Chondrocyte (in vitro differentiated cells): ENCODE measurements around the gene ACTR3C. TPM values are rescaled to one million over a fixed set of nuclear protein-coding genes. Genes with fewer than 3 reads are reported as not detected.
"Not testable (repeated sequence)": the region's sequence is repeated elsewhere in the genome, so short reads cannot be mapped to it uniquely, and the experiment has no call there.

Experiments used
- DNase-seq: peaks from one replicate; pipeline ENCODE4 v3.0.0; 2021; ENCODE audit warnings: mixed read lengths, low spot score
- H3K27ac Mint-ChIP-seq: one replicate; pipeline ENCODE4 v1.8.0; 2021; ENCODE audit warnings: mild to moderate bottlenecking, moderate library complexity, mixed read lengths; ENCODE audit not compliant: unreplicated experiment
- H3K27me3 Mint-ChIP-seq: 2 replicates; pipeline ENCODE4 v1.8.0; 2021; ENCODE audit warnings: low read depth, mixed read lengths
- H3K36me3 Mint-ChIP-seq: 2 replicates; pipeline ENCODE4 v1.8.0; 2021; ENCODE audit warnings: low read depth, mixed read lengths
- H3K4me1 Mint-ChIP-seq: 2 replicates; pipeline ENCODE4 v1.8.0; 2021; ENCODE audit warnings: low read depth, mild to moderate bottlenecking, mixed read lengths
- H3K4me3 Mint-ChIP-seq: one replicate; pipeline ENCODE4 v1.8.0; 2021; ENCODE audit warnings: mild to moderate bottlenecking, moderate library complexity, mixed read lengths; ENCODE audit not compliant: unreplicated experiment
- H3K9me3 Mint-ChIP-seq: 2 replicates; pipeline ENCODE4 v1.8.0; 2021; ENCODE audit warnings: low read depth, mixed read lengths
- total RNA-seq: library from RNA; stranded (reverse); gene quantifications from 3 replicates; pipeline ENCODE4 v1.2.1, GENCODE V29; 2021
- TF ChIP-seq, protein P1 (sequence below): fragments of 200-600 bp; sonication (generic); IDR thresholded peaks from 2 replicates; pipeline ENCODE4 v1.5.0; 2021; ENCODE audit warnings: antibody characterized with exemption, mild to moderate bottlenecking, moderate library complexity

Gene ACTR3C
- total RNA-seq, 1 donor from 2014 or later, result 0.25 TPM

DNA sequence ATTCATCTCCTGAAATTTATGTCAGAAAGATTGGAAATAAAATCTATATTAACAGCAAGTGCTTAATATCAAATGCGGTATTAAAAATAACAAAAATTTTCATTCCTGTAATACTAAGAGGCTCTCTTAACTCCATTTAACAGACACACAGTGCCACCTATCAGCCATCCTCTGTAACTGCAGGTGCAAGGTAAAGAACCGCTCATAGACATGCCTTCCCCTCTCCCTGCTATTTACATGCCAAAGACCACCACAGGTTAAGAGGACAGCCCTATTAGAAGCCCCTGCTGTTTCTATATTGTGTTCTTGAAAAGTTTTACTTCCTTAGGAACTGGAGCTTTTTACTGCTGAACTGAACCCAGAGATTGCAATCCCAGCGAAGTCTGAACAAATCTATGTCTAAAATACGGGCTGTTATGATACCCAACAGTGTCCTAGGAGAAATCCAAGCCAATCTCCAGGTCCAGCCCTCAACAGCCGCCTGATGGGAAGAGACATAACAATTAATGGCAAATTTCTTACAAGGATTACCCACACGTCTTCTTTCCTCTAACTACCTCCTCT, 47.1 kb downstream of the ACTR3C start:
- H3K27ac Mint-ChIP-seq, H3K36me3 Mint-ChIP-seq: not testable (repeated sequence)
- TF ChIP-seq, protein P1, sequence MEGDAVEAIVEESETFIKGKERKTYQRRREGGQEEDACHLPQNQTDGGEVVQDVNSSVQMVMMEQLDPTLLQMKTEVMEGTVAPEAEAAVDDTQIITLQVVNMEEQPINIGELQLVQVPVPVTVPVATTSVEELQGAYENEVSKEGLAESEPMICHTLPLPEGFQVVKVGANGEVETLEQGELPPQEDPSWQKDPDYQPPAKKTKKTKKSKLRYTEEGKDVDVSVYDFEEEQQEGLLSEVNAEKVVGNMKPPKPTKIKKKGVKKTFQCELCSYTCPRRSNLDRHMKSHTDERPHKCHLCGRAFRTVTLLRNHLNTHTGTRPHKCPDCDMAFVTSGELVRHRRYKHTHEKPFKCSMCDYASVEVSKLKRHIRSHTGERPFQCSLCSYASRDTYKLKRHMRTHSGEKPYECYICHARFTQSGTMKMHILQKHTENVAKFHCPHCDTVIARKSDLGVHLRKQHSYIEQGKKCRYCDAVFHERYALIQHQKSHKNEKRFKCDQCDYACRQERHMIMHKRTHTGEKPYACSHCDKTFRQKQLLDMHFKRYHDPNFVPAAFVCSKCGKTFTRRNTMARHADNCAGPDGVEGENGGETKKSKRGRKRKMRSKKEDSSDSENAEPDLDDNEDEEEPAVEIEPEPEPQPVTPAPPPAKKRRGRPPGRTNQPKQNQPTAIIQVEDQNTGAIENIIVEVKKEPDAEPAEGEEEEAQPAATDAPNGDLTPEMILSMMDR, result peak; percentile 85

DNA sequence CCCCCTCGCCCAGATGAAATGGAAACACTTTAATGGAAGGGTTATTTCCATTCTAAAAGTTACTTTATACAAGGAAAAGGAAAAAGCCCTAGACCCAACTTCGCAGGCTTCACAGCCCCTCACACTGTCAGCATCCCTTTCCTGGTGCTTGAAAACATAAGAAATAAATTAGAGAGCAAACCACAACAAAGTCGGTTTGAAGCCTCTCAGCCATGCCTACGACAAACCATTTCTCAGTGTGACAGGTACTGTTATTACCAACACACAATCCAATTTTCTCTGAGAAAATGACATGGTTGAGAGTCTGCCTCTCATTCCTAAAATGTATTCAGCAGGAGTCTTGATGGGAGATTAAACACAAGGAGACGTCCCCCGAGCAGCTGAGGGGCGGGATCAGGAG, 51.4 kb downstream of the ACTR3C start:
- not testable (repeated sequence) for H3K4me1 Mint-ChIP-seq, H3K9me3 Mint-ChIP-seq, H3K36me3 Mint-ChIP-seq, H3K27ac Mint-ChIP-seq, DNase-seq, H3K4me3 Mint-ChIP-seq
- H3K27me3 Mint-ChIP-seq, result peaks cover 11% of the 10 kb centered on the region

More for the DNA sequence above, 47.1 kb downstream of the ACTR3C start:
- H3K9me3 Mint-ChIP-seq, H3K4me1 Mint-ChIP-seq, DNase-seq, H3K4me3 Mint-ChIP-seq: not testable (repeated sequence)
- peaks cover 23% of the 10 kb centered on the region for H3K27me3 Mint-ChIP-seq

DNA sequence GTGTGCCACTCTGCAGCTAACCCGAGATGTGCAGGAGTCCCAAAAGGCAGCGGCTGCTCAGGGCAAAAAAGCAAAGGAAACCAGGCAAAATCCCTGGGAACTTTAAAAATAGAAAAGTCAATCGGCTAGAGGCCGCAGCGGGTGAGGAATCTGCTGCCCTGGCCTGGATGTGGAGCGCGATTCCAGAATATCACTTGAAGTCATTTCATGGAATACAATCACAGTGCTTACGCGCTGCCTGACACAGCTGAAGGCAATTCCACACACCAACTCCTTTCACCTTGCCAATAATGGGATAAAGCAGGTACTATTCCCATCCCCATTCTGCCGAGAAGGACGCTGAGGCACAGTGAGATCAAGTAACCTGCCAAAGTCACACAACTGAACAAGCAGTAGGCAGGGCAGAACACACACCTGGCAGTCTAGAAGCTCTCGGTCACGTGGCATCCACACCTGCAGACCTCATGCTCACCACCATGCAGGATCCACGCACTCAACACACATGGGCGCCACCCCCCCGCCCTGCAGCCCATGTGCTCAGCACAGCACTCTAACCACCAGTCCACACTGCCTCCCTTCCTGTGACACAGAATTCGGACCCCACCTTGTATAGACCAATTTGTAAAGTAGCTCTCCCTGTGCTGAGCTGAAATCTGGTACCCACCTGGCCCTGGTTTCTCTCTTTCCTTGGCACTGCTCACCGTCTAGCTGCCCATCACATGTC, 53.1 kb downstream of the ACTR3C start:
- H3K27ac Mint-ChIP-seq, H3K4me1 Mint-ChIP-seq, H3K36me3 Mint-ChIP-seq, H3K9me3 Mint-ChIP-seq, DNase-seq, H3K4me3 Mint-ChIP-seq: not testable (repeated sequence)
- peaks cover 14% of the 10 kb centered on the region for H3K27me3 Mint-ChIP-seq

DNA sequence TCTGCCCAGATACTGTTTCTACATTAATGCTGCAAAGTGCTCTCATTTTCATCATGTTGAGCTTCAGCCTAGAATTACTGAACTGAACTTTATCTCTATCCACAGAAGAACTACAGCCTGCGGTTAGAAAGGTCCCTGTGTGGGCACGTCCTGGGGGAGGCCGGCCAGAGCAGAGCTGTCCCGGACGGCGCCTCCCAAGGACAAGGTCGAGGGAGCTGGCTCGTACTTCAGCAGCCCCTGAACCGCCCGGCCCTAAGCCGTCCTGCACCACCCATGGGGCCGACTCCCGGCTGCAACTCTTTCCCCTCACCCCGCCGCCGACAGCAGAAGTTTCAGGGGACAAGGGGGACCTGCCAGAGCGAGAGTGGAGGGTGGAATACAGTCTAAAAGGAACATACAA, 54.5 kb downstream of the ACTR3C start:
- not testable (repeated sequence) for H3K9me3 Mint-ChIP-seq, H3K27me3 Mint-ChIP-seq, DNase-seq, H3K4me3 Mint-ChIP-seq, H3K36me3 Mint-ChIP-seq, H3K27ac Mint-ChIP-seq, H3K4me1 Mint-ChIP-seq

DNA sequence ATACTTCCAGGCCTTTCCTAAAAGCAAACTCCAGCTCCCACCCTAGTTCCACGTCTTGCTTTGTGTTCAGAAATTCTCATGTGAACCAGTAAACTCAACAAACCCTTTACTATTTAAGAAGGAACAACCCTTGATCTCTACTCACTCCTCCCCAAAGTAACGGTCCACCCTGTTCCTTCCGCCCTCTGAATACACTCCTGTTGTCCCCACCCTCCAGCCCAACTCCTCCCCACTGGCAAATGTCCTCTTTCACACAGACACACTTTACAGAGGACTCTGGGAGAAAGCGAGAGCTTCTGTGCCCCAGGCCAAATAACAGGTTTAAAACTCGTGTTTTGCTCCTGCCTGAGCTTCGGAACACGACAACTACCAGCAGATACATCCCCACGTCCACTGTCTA, 55.1 kb downstream of the ACTR3C start:
- not testable (repeated sequence) for H3K4me1 Mint-ChIP-seq, DNase-seq, H3K27me3 Mint-ChIP-seq, H3K27ac Mint-ChIP-seq, H3K4me3 Mint-ChIP-seq, H3K9me3 Mint-ChIP-seq, H3K36me3 Mint-ChIP-seq

DNA sequence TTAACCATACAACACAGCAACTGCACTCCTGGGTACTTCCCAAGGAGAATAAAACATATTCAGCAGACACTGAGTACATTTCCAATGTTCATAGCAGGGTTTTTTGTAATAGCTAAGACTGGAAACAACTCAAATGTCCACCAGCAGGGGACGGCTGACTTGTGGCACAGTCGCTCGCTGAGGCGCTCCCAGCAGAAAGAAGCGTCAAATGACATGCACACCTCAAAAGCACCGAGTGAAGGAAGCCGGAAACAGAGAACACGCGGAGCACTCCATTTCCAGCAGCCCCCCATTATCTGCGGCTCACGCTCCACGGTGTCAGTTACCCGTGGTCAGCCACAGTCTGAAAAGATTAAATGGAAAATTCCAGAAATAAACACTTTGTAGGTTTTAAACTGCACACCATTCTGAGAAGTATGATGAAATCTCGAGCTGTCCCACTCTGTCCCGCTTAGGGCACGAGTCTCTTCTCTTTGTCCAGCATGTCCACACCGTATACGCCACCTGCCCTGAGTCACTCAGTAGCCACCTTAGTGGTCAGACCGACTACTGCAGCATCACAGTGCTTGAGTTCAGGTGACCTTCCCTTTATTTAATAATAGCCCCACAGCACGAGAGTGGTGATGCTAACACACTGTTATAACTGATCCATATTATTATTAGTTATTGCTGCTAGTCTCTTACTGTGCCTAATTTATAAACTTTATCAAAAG, 56.2 kb downstream of the ACTR3C start:
- DNase-seq, H3K4me3 Mint-ChIP-seq, H3K9me3 Mint-ChIP-seq, H3K4me1 Mint-ChIP-seq, H3K27ac Mint-ChIP-seq, H3K36me3 Mint-ChIP-seq: not testable (repeated sequence)
- TF ChIP-seq, protein P1, result peak; percentile 30
- H3K27me3 Mint-ChIP-seq, result peaks cover 12% of the 10 kb centered on the region

DNA sequence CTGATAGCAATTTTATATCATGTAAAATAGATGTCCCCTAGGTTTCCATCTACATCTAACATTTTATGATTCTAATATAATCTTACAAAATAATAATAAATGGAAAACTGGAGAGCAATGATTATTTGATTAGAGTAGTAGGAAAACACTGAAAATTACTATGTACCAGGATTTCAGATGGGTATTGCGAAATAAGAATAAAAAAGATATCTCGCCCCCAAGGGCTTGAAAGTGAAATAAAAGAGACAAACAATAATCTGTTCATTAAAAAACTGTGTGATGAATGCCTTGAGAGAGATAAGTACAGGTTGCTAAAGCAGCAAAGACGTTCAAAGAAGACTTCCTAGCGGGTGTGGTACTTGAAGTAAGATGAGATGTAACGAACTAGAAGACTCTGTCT, 60.7 kb downstream of the ACTR3C start:
- not testable (repeated sequence) for H3K4me1 Mint-ChIP-seq, H3K27ac Mint-ChIP-seq, H3K36me3 Mint-ChIP-seq, DNase-seq, H3K4me3 Mint-ChIP-seq, H3K9me3 Mint-ChIP-seq
- H3K27me3 Mint-ChIP-seq, result peaks cover 12% of the 10 kb centered on the region

DNA sequence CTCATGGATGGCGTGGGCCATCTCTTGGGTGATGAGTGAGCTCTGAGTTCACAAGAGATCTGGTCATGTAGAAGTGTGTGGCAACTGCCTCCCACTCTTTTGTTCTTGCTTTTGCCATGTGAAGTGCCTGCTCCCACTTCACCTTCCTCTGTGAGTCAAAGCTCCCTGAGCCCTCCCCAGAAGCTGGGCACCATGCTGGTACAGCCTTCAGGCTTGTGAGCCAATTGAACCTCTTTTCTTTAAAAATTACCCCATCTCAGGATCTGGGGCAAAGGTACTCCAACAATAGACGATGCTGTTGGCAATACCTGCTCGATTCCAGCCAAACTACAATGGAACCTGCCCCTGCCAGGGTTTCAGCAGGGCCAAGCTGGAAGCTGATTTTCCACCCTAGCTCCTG, 75.6 kb downstream of the ACTR3C start:
- not testable (repeated sequence) for H3K9me3 Mint-ChIP-seq, H3K4me1 Mint-ChIP-seq, H3K27me3 Mint-ChIP-seq, H3K36me3 Mint-ChIP-seq, DNase-seq, H3K27ac Mint-ChIP-seq, H3K4me3 Mint-ChIP-seq

DNA sequence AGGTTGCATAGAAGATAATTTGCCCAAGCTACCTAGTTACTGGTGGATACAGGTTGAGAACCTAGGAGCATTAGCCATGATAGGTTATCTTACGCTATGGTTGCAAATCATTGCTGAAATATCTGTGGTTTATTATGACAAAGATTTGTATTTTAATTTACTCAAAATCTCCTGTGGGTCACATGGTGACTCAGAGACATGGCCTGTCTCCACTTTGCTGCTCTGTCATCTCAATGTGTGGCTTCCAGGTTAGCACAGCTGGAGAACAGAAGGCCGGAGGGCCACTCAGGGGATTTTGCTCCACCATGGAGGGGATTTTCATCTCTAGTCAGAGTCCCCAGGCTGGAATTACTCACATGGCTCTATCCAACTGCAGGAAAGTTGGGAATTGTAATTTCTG, 78.1 kb downstream of the ACTR3C start:
- not testable (repeated sequence) for H3K27me3 Mint-ChIP-seq, H3K27ac Mint-ChIP-seq, H3K4me3 Mint-ChIP-seq, H3K9me3 Mint-ChIP-seq, H3K36me3 Mint-ChIP-seq, DNase-seq, H3K4me1 Mint-ChIP-seq

DNA sequence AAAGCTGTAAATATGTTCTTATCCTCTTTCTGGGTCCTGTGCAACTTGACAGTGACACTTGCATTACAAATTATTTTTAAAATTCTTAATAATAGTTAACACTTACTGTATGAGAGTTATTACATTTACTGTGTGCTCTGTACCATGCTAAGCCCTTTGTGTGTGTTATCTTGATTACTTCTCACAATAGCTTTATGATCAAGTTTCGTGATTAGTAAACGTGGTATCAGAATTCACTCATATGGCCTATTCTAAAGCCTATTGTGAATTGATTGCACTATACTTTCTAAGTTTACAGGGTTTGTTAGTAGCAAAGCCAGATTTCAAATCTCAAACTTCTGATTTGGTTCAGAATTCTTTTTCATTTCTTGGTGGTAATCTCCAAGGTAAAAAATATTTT, 80.4 kb downstream of the ACTR3C start:
- H3K27ac Mint-ChIP-seq, H3K9me3 Mint-ChIP-seq, H3K4me3 Mint-ChIP-seq, H3K27me3 Mint-ChIP-seq, H3K36me3 Mint-ChIP-seq, H3K4me1 Mint-ChIP-seq, DNase-seq: not testable (repeated sequence)

DNA sequence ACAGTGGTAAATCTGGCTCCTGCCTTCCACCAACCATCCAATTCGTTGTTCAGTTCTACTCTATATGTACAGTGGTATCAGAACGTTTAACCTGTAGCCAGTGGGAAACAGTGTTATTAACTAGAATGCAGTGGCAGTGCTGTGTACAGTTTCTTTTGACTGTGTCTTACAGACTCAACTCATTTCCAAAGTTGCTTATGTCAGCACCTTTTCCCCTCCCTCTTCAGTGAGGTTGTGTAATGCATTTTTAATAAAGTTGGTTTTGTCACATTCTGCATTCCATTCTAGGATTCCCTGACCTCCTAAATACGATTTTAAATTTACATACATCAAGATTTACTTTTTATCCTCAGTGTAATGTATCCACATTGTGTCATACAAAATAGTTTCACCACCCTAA, 97.9 kb downstream of the ACTR3C start:
- DNase-seq, H3K9me3 Mint-ChIP-seq: not testable (repeated sequence)

More for the DNA sequence above, 97.9 kb downstream of the ACTR3C start:
- not testable (repeated sequence) for H3K4me1 Mint-ChIP-seq, H3K36me3 Mint-ChIP-seq, H3K4me3 Mint-ChIP-seq, H3K27ac Mint-ChIP-seq
- peaks cover 12% of the 10 kb centered on the region for H3K27me3 Mint-ChIP-seq
